PC-3 (cell line): ENCODE results near the gene GAB2.

Experiments
- CTCF ChIP-seq: fragments of 300-600 bp; sonication (generic); conservative IDR thresholded peaks from 2 replicates; pipeline ENCODE4 v1.5.1; 2017; ENCODE audit warnings: antibody characterized with exemption, low read depth, mild to moderate bottlenecking, low read length
- EZH2 ChIP-seq: fragments of 300-600 bp; sonication (generic); IDR thresholded peaks from one replicate; pipeline ENCODE4 v1.6.1; 2017; ENCODE audit warnings: antibody characterized with exemption, mild to moderate bottlenecking, low read length; ENCODE audit not compliant: unreplicated experiment
- EZH2phosphoT487 ChIP-seq: fragments of 300-600 bp; sonication (generic); IDR thresholded peaks from 2 replicates; pipeline ENCODE4 v1.6.1; 2018; ENCODE audit warnings: mild to moderate bottlenecking, antibody characterized with exemption, low read length, borderline replicate concordance

GRCh38 chr11:78166855-78167469 lies 250.7 kb downstream of the GAB2 start:
- no peak for TF ChIP-seq CTCF
- TF ChIP-seq EZH2: no peak
- TF ChIP-seq EZH2phosphoT487: no peak
